MM.1S (cell line): Measurements from ENCODE around the gene RPH3AL.

Source experiments
- DNase-seq: peaks from one replicate; pipeline ENCODE4 v3.0.0-alpha.2; 2015
- H2AFZ ChIP-seq: fragments of 300-600 bp; sonication (generic); 2 replicates; pipeline ENCODE4 v1.6.0; 2016; ENCODE audit warnings: antibody characterized with exemption, low read length
- H3F3A ChIP-seq: fragments of 300-600 bp; sonication (generic); 2 replicates; pipeline ENCODE4 v1.6.1; 2016; ENCODE audit warnings: mild to moderate bottlenecking, antibody characterized with exemption, low read length, moderate library complexity, mixed read lengths; ENCODE audit not compliant: insufficient read depth
- H3K27ac ChIP-seq: fragments of 300-600 bp; sonication (generic); 2 replicates; pipeline ENCODE4 v1.5.1; 2016; ENCODE audit warnings: mild to moderate bottlenecking, low read length
- H3K27me3 ChIP-seq: fragments of 300-600 bp; sonication (generic); replicated peaks from 2 replicates; pipeline ENCODE4 v1.6.0; 2016; ENCODE audit warnings: low read length; ENCODE audit not compliant: insufficient read depth
- H3K36me3 ChIP-seq: fragments of 300-600 bp; sonication (generic); replicated peaks from 2 replicates; pipeline ENCODE4 v1.6.1; 2016; ENCODE audit warnings: mild to moderate bottlenecking, low read length, mixed read lengths; ENCODE audit not compliant: insufficient read depth
- H3K4me1 ChIP-seq: fragments of 300-600 bp; sonication (generic); 2 replicates; pipeline ENCODE4 v1.6.1; 2016; ENCODE audit warnings: low read length, mixed read lengths
- H3K4me2 ChIP-seq: fragments of 300-600 bp; sonication (generic); 2 replicates; pipeline ENCODE4 v1.6.0; 2016; ENCODE audit warnings: low read depth, low read length
- H3K4me3 ChIP-seq: fragments of 300-600 bp; sonication (generic); 2 replicates; pipeline ENCODE4 v1.5.1; 2016; ENCODE audit warnings: low read length, mixed read lengths
- H3K79me2 ChIP-seq: fragments of 300-600 bp; sonication (generic); 2 replicates; pipeline ENCODE4 v1.6.1; 2016; ENCODE audit warnings: mixed run types, low read length, mixed read lengths
- H3K9ac ChIP-seq: fragments of 300-600 bp; sonication (generic); 2 replicates; pipeline ENCODE4 v1.6.1; 2016; ENCODE audit warnings: low read length, mixed read lengths
- H3K9me2 ChIP-seq: fragments of 300-600 bp; sonication (generic); replicated peaks from 2 replicates; pipeline ENCODE4 v1.6.1; 2016; ENCODE audit warnings: mild to moderate bottlenecking, low read length, mixed read lengths; ENCODE audit not compliant: insufficient read depth
- H3K9me3 ChIP-seq: fragments of 300-600 bp; sonication (generic); replicated peaks from 2 replicates; pipeline ENCODE4 v1.6.1; 2016; ENCODE audit warnings: mild to moderate bottlenecking, low read length, mixed read lengths; ENCODE audit not compliant: insufficient read depth
- H4K20me1 ChIP-seq: fragments of 300-600 bp; sonication (generic); 2 replicates; pipeline ENCODE4 v1.6.1; 2016; ENCODE audit warnings: mild to moderate bottlenecking, low read length, moderate library complexity, mixed read lengths; ENCODE audit not compliant: insufficient read depth
- CTCF ChIP-seq: fragments of 300-600 bp; sonication (generic); IDR thresholded peaks from 2 replicates; pipeline ENCODE4 v1.5.1; 2016; ENCODE audit warnings: antibody characterized with exemption, low read length, mixed read lengths
- EZH2 ChIP-seq: fragments of 300-600 bp; sonication (generic); optimal IDR thresholded peaks from 2 replicates; pipeline ENCODE3; 2017; ENCODE audit warnings: low read depth, mild to moderate bottlenecking, antibody characterized with exemption, low read length, mixed read lengths
- EZH2phosphoT487 ChIP-seq: fragments of 300-600 bp; sonication (generic); IDR thresholded peaks from 2 replicates; pipeline ENCODE4 v1.6.1; 2018; ENCODE audit warnings: antibody characterized with exemption, low read length

RPH3AL gene

GRCh38 chr17:388087-388486, 35.5 kb upstream of the RPH3AL start:
- Histone ChIP-seq H3K4me3 (no peak overlapping the region), H3K4me1 (no peaks in the 10 kb centered on the region), H3K27me3 (peaks cover 81% of the 10 kb centered on the region), H3K27ac (no peak overlapping the region), H3K36me3 (no peaks in the 10 kb centered on the region), H2AFZ (no peak overlapping the region), H3K4me2 (no peak overlapping the region), H4K20me1 (no peaks in the 10 kb centered on the region), H3K9ac (no peak overlapping the region), H3K9me2 (no peaks in the 10 kb centered on the region), H3F3A (no peaks in the 10 kb centered on the region), H3K9me3 (no peaks in the 10 kb centered on the region), H3K79me2 (no peaks in the 10 kb centered on the region)
- no peak for DNase-seq
- TF ChIP-seq CTCF = no peak
- TF ChIP-seq EZH2 = no peak
- no peak for TF ChIP-seq EZH2phosphoT487

GRCh38 chr17:386141-386876, 33.7 kb upstream of the RPH3AL start:
- no peak overlapping the region for H3K4me3 ChIP-seq
- H3K4me2 ChIP-seq = peak overlapping the region; percentile 75
- H3K27me3 ChIP-seq = peaks cover 84% of the 10 kb centered on the region
- no peaks in the 10 kb centered on the region for H3K36me3 ChIP-seq
- H3K9me2 ChIP-seq = no peaks in the 10 kb centered on the region
- H3K9ac ChIP-seq = no peak overlapping the region
- H3F3A ChIP-seq = no peaks in the 10 kb centered on the region
- peak; percentile 49 for DNase-seq
- no peaks in the 10 kb centered on the region for H3K79me2 ChIP-seq
- no peaks in the 10 kb centered on the region for H3K9me3 ChIP-seq
- H2AFZ ChIP-seq = 0 out of 2 replicates have a peak overlapping the region, but pooled peaks have one; percentile 16
- no peak overlapping the region for H3K27ac ChIP-seq
- no peaks in the 10 kb centered on the region for H3K4me1 ChIP-seq
- no peaks in the 10 kb centered on the region for H4K20me1 ChIP-seq
- TF ChIP-seq EZH2phosphoT487 (no peak), CTCF (peak; percentile 29)

- Histone ChIP-seq H3K9me3 (no peaks in the 10 kb centered on the region), H3K36me3 (no peaks in the 10 kb centered on the region), H3K27me3 (peaks cover 79% of the 10 kb centered on the region), H4K20me1 (no peaks in the 10 kb centered on the region), H3K4me2 (no peak overlapping the region), H3K79me2 (no peaks in the 10 kb centered on the region), H3F3A (no peaks in the 10 kb centered on the region), H3K9ac (no peak overlapping the region), H3K9me2 (no peaks in the 10 kb centered on the region), H3K27ac (no peak overlapping the region), H2AFZ (no peak overlapping the region), H3K4me1 (no peaks in the 10 kb centered on the region), H3K4me3 (no peak overlapping the region)
- TF ChIP-seq EZH2phosphoT487 = no peak
- no peak for DNase-seq
Observed at GRCh38 chr17:385836-386140, 33.2 kb upstream of the RPH3AL start.

- Histone ChIP-seq H3K27me3 (peaks cover 74% of the 10 kb centered on the region), H3K9me2 (no peaks in the 10 kb centered on the region), H3K9ac (no peak overlapping the region), H3K27ac (no peak overlapping the region), H3K36me3 (no peaks in the 10 kb centered on the region), H3F3A (no peaks in the 10 kb centered on the region), H3K4me1 (no peaks in the 10 kb centered on the region), H3K4me3 (no peak overlapping the region), H3K79me2 (no peaks in the 10 kb centered on the region), H3K4me2 (peak overlapping the region; percentile 39; the same call in 1 of the 2 replicates), H4K20me1 (no peaks in the 10 kb centered on the region), H3K9me3 (no peaks in the 10 kb centered on the region), H2AFZ (no peak overlapping the region)
- no peak for DNase-seq
- TF ChIP-seq EZH2phosphoT487 = no peak
- no peak for TF ChIP-seq EZH2
- TF ChIP-seq CTCF = no peak
Observed at GRCh38 chr17:385178-385835, 32.7 kb upstream of the RPH3AL start.
